OCI-LY1 (cell line): ENCODE data around the gene SLC5A12.

ENCODE experiments used
- CTCF ChIP-seq: fragments of 200-600 bp; sonication (generic), shearing (Covaris generic); IDR thresholded peaks from 2 replicates; pipeline ENCODE4 v1.5.1; 2017; ENCODE audit warnings: mild to moderate bottlenecking, antibody characterized with exemption, low read length, moderate library complexity, mixed read lengths
- EZH2 ChIP-seq: fragments of 200-600 bp; sonication (generic), shearing (Covaris generic); IDR thresholded peaks from 2 replicates; pipeline ENCODE4 v1.8.0; 2017; ENCODE audit warnings: borderline replicate concordance, mixed run types, mild to moderate bottlenecking, antibody characterized with exemption, low read length, moderate library complexity, mixed read lengths

GRCh38 chr11:26706181-26706580 lies 15.7 kb downstream of the SLC5A12 start:
- TF ChIP-seq CTCF, result no peak
- TF ChIP-seq EZH2, result no peak
